Mesothelial cell of epicardium (in vitro differentiated cells): ENCODE data around the gene AKT1S1. TPM values are rescaled to one million over a fixed set of nuclear protein-coding genes. Genes with fewer than 3 reads are reported as not detected.

ENCODE experiments used
- DNase-seq, 2 experiments: peaks; one replicate each; pipeline ENCODE4 v3.0.0; 2021; ENCODE audit warnings: low spot score in 2 of 2; ENCODE audit not compliant: unreplicated experiment in 2 of 2
- H3K27ac Mint-ChIP-seq: 2 replicates; pipeline ENCODE4 v1.8.0; 2021; ENCODE audit warnings: mixed read lengths
- H3K27me3 Mint-ChIP-seq: 2 replicates; pipeline ENCODE4 v1.8.0; 2021; ENCODE audit warnings: low read depth, mixed read lengths
- H3K36me3 Mint-ChIP-seq: 2 replicates; pipeline ENCODE4 v1.8.0; 2021; ENCODE audit warnings: mixed read lengths
- H3K4me1 Mint-ChIP-seq: 2 replicates; pipeline ENCODE4 v1.8.0; 2021; ENCODE audit warnings: mixed read lengths
- H3K4me3 Mint-ChIP-seq: 2 replicates; pipeline ENCODE4 v1.8.0; 2021; ENCODE audit warnings: mild to moderate bottlenecking, moderate library complexity, mixed read lengths
- H3K9me3 Mint-ChIP-seq: 2 replicates; pipeline ENCODE4 v1.8.0; 2021; ENCODE audit warnings: mixed read lengths
- CTCF ChIP-seq: fragments of 200-600 bp; sonication (generic); IDR thresholded peaks from one replicate; pipeline ENCODE4 v1.5.0; 2021; ENCODE audit warnings: antibody characterized with exemption; ENCODE audit not compliant: unreplicated experiment
- total RNA-seq: library from RNA; stranded (reverse); gene quantifications from 3 replicates; pipeline ENCODE4 v1.2.1, GENCODE V29; 2021

Gene AKT1S1
- total RNA-seq, 1 donor from 2014 or later, result 41.8 TPM

GRCh38 chr19:49874503-49875157 lies 2.5 kb downstream of the AKT1S1 start:
- Mint-ChIP-seq H3K4me3 (no peak overlapping the region), H3K27me3 (no peaks in the 10 kb centered on the region), H3K9me3 (no peaks in the 10 kb centered on the region), H3K36me3 (peaks cover 5% of the 10 kb centered on the region), H3K4me1 (peaks cover 32% of the 10 kb centered on the region), H3K27ac (peak overlapping the region; percentile 53)
- no peak for DNase-seq
- no peak for TF ChIP-seq CTCF

DNA sequence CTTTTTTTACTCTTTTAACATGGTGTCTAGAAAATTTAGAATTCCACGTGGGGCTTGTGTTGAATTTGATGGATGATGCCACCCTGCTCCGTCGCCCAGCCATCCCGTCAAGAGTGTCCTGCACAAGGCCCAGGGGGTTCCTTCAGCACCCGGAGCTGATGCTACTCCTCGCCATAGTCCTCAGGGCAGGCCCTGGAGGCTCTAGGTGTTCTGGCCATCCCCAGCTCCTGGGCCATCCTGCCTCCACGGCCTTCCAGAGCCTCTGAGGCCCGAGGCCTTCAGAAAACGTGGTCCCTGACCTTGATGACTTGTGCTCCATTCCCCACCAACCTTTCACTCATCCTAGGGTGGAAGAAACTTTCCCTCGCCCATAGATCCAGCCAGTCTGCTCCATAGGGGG lies 3.3 kb downstream of the AKT1S1 start:
- no peak for TF ChIP-seq CTCF

GRCh38 chr19:49873129-49873521 lies 4.0 kb downstream of the AKT1S1 start:
- TF ChIP-seq CTCF, result no peak
- H3K4me3 Mint-ChIP-seq, result no peak overlapping the region
- DNase-seq, result no peak
- no peak overlapping the region for H3K27ac Mint-ChIP-seq
- H3K27me3 Mint-ChIP-seq, result no peaks in the 10 kb centered on the region
- peaks cover 3% of the 10 kb centered on the region for H3K36me3 Mint-ChIP-seq
- H3K4me1 Mint-ChIP-seq, result peaks cover 23% of the 10 kb centered on the region
- no peaks in the 10 kb centered on the region for H3K9me3 Mint-ChIP-seq

More for the DNA sequence above, 3.3 kb downstream of the AKT1S1 start:
- Mint-ChIP-seq H3K36me3 (peaks cover 3% of the 10 kb centered on the region), H3K27me3 (no peaks in the 10 kb centered on the region), H3K4me1 (peaks cover 28% of the 10 kb centered on the region), H3K4me3 (no peak overlapping the region), H3K27ac (peak overlapping the region; percentile 34), H3K9me3 (no peaks in the 10 kb centered on the region)
- DNase-seq, result no peak

DNA sequence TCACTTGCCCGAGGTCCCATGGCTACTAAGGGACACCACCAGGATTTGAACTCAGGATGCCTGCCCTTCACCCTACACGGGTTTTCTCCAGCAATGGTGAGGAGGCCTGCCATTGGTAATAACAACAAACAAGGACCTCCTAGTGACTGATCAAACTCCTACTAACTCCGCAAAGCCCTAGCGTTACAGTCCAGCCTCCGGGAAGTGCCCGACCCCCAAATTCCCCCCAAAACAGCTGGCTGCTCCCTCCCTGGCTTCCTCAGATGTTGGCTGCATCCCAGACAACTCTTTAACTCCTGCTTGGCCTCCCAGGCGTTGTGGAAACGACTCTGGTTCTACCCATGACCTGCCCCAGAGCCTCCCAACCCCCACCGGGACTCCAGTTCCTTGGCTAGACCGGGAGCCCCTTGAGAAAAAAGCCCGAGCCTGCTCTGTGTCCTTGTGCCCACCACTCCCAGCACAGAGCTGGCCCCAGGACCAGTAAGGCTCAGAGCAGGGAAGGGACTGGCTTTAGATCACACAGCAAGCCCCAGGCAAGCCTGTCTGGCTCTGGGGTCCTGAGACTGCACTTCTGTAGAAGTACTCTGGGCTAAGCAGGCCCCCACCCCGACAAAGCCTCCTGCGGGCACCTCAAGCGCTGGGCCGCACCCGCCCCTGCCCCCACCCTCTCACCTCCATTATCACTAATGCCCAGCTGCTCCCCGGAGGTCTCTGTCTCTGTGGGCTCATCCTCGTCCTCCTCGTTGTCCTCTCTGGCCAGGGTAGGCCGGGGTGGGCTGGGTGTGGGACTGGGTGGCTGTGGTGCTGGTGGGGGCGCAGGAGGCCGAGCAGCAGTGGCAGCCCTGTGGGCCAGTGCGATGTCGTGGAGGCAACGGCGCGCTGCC lies 4.7 kb downstream of the AKT1S1 start:
- no peak for TF ChIP-seq CTCF
- no peaks in the 10 kb centered on the region for H3K9me3 Mint-ChIP-seq
- no peak for DNase-seq
- H3K4me3 Mint-ChIP-seq, result no peak overlapping the region
- peak overlapping the region; percentile 14 for H3K27ac Mint-ChIP-seq
- H3K27me3 Mint-ChIP-seq, result no peaks in the 10 kb centered on the region
- peaks cover 23% of the 10 kb centered on the region for H3K4me1 Mint-ChIP-seq
- H3K36me3 Mint-ChIP-seq, result peaks cover 3% of the 10 kb centered on the region

GRCh38 chr19:49871349-49871985 lies 5.7 kb downstream of the AKT1S1 start:
- peaks cover 29% of the 10 kb centered on the region for H3K4me1 Mint-ChIP-seq
- H3K4me3 Mint-ChIP-seq, result peak overlapping the region; percentile 25
- no peaks in the 10 kb centered on the region for H3K27me3 Mint-ChIP-seq
- DNase-seq, result no peak
- TF ChIP-seq CTCF, result no peak
- H3K27ac Mint-ChIP-seq, result peak overlapping the region; percentile 14
- H3K36me3 Mint-ChIP-seq, result peaks cover 3% of the 10 kb centered on the region
- no peaks in the 10 kb centered on the region for H3K9me3 Mint-ChIP-seq
